HFFc6 (cell line): Measurements from ENCODE around the gene BAZ2B. TPM values are rescaled to one million over a fixed set of nuclear protein-coding genes. Genes with fewer than 3 reads are reported as not detected.

Experiments used
- DNase-seq: peaks from one replicate; pipeline ENCODE4 v3.0.0-alpha.2; 2018
- H3K27ac Mint-ChIP-seq: 2 replicates; pipeline ENCODE4 v1.8.0; 2020; ENCODE audit warnings: mild to moderate bottlenecking, mixed read lengths
- H3K27me3 Mint-ChIP-seq: 2 replicates; pipeline ENCODE4 v1.8.0; 2021; ENCODE audit warnings: mild to moderate bottlenecking, moderate library complexity, mixed read lengths; ENCODE audit not compliant: insufficient read depth
- H3K36me3 Mint-ChIP-seq: 2 replicates; pipeline ENCODE4 v1.8.0; 2021; ENCODE audit warnings: low read depth, mixed read lengths
- H3K4me1 Mint-ChIP-seq: 2 replicates; pipeline ENCODE4 v1.8.0; 2020; ENCODE audit warnings: low read depth, mixed read lengths
- H3K4me3 Mint-ChIP-seq: 2 replicates; pipeline ENCODE4 v1.8.0; 2020; ENCODE audit warnings: mild to moderate bottlenecking, moderate library complexity, mixed read lengths
- H3K9me3 Mint-ChIP-seq: 2 replicates; pipeline ENCODE4 v1.8.0; 2020; ENCODE audit warnings: mild to moderate bottlenecking, mixed read lengths
- CTCF ChIP-seq: fragments of 200-600 bp; sonication (generic); IDR thresholded peaks from 2 replicates; pipeline ENCODE4 v1.5.0; 2021; ENCODE audit warnings: antibody characterized with exemption, mild to moderate bottlenecking
- total RNA-seq, 6 experiments: library from RNA; stranded (reverse); fragmentation: NEBNext Ultra II Directional; extraction: Animal tissue kit (Norgen Biotek cat#: 25700); gene quantifications; 2 replicates in 1 of 6; 3 replicates in 5 of 6; pipeline ENCODE4 v1.2.3, GENCODE V29; 2021

BAZ2B gene
- total RNA-seq, 6 experiments from 2014 or later = 18.6 to 23.7 (median 19.2) TPM

GRCh38 chr2:159298967-159299366 lies 317.4 kb downstream of the BAZ2B start:
- no peak for TF ChIP-seq CTCF
- Mint-ChIP-seq H3K27ac (no peak overlapping the region), H3K9me3 (no peaks in the 10 kb centered on the region), H3K27me3 (peaks cover 2% of the 10 kb centered on the region; the same call in 1 of the 2 replicates), H3K4me3 (no peak overlapping the region), H3K4me1 (no peaks in the 10 kb centered on the region), H3K36me3 (peaks cover 5% of the 10 kb centered on the region; the same call in 1 of the 2 replicates)
- no peak for DNase-seq

DNA sequence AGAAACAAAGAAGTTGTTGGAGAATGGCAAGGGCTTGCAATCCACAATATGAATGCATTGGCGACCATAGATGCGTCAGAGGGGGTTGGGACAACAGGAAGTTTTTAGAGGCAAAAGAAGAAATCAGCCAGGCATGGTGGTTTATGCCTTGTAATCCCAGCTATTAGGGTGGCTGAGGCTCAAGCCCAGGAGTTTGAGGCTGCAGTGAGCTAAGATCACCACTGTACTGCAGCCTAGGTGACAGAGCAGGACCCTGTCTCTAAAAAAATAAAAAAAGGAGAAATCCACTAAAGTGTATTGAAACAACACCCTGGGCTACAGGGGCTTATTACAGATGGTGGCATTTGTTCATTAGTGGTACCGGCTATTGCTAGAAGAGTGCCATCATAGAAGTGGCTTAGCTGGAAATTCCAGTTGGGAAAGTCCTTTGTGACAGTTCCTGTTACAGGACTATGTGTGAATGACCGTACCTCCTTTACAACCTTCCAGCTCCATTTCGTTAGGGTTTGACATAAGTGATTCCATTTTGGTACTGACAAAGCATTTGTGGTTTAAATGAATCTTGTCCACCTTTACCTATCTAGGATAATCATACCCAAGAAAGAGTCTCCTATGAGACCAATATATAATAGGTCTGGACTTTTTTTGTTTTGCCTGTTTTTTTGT lies 319.2 kb downstream of the BAZ2B start:
- Mint-ChIP-seq H3K27ac (no peak overlapping the region), H3K9me3 (no peaks in the 10 kb centered on the region), H3K4me3 (no peak overlapping the region), H3K4me1 (no peaks in the 10 kb centered on the region), H3K27me3 (no peaks in the 10 kb centered on the region), H3K36me3 (no peaks in the 10 kb centered on the region)
- no peak for TF ChIP-seq CTCF
- DNase-seq = no peak

DNA sequence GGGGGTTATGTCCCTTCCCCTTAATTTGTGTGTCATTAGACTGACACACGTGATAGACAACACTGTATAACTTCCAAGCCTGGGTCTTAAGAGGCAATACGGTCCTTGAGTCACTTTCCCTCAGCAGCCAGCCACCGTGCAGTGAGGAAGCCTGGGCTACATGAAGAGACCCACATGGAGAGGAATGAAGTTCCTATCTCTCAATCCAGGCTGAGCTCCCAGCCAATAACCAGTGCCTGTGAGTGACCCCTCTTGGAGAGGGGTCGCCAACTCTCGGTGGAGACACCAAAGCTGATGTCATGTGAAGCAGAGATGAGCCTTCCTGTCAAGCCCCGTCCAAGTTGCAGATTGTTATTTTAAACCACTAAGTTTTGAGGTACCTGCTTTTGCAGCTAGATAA lies 324.2 kb downstream of the BAZ2B start:
- Mint-ChIP-seq H3K27ac (no peak overlapping the region), H3K9me3 (no peaks in the 10 kb centered on the region), H3K4me1 (peaks cover 19% of the 10 kb centered on the region), H3K4me3 (no peak overlapping the region), H3K36me3 (no peaks in the 10 kb centered on the region), H3K27me3 (no peaks in the 10 kb centered on the region)
- TF ChIP-seq CTCF = no peak
- DNase-seq = no peak

DNA sequence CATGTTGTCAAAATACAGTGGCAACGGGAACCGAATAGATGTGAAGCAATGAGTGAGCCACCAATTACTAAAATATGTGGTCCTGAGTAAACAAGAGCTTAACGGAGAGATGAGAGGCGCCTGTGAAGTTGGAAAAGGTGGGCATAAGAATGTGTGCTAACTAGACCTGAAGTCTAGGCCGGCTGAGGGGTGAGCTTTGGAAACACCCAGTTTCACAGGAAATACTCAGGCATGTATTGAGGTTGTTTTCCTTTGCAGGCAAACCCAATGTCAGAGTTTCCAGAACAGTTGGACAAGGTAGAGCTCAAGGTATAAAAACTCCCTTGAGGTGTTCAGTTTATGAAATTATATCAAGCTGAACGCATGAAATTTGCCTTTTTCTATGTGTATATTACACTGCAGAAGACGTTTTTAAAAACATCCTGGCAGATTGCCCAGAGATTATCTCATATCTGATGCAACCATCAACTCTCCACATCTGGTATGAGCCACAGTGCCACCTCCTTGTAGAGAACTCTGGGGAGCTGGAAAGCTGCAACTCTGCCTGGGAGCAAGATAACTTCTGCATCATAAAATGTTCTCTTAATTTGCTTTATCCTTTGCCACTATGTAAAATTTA lies 325.9 kb downstream of the BAZ2B start:
- peak; percentile 71 for DNase-seq
- H3K27me3 Mint-ChIP-seq = no peaks in the 10 kb centered on the region
- no peak for TF ChIP-seq CTCF
- H3K4me1 Mint-ChIP-seq = peaks cover 28% of the 10 kb centered on the region
- H3K4me3 Mint-ChIP-seq = no peak overlapping the region
- H3K9me3 Mint-ChIP-seq = no peaks in the 10 kb centered on the region
- H3K36me3 Mint-ChIP-seq = no peaks in the 10 kb centered on the region
- H3K27ac Mint-ChIP-seq = 0 out of 2 replicates have a peak overlapping the region, but pooled peaks have one; percentile 25

- no peaks in the 10 kb centered on the region; the same call in 1 of the 2 replicates for H3K27me3 Mint-ChIP-seq
- H3K4me3 Mint-ChIP-seq = no peak overlapping the region
- H3K4me1 Mint-ChIP-seq = peaks cover 39% of the 10 kb centered on the region
- TF ChIP-seq CTCF = no peak
- no peaks in the 10 kb centered on the region for H3K9me3 Mint-ChIP-seq
- H3K36me3 Mint-ChIP-seq = no peaks in the 10 kb centered on the region
- DNase-seq = no peak
- H3K27ac Mint-ChIP-seq = 0 out of 2 replicates have a peak overlapping the region, but pooled peaks have one; percentile 16
Observed at GRCh38 chr2:159287733-159288132, 328.6 kb downstream of the BAZ2B start.
